ENCODE data around the gene SLC22A23.

Gene SLC22A23

DNA sequence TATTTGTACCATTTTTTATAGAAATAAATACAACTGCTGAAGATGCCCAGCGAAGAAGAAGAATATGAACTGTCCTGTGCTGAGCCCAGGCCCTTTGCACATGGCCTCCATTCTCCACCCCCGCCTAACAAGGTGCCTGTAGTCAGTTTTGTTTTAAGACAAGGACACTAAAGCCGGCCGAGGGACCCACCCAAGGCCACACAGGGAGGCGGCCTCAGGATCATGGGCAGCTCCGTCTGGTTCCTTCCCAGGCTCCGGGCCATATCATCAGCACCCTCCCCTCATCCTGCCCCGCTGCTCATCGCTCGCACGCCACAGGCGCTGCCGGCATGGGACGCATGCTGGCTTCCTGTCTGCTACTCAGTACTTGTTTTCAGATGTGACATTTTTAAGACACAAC lies 176.8 kb downstream of the SLC22A23 start:
- Histone ChIP-seq H3K27me3 (ENCODE audit: insufficient read depth, insufficient read length) (no peaks in the 10 kb centered on the region), H3K4me3 (ENCODE audit: insufficient read length, low read depth) (no peak overlapping the region), H3K9ac (ENCODE audit: insufficient read length, low read depth) (no peak overlapping the region), H3K4me1 (ENCODE audit: insufficient read depth, insufficient read length) (peaks cover 13% of the 10 kb centered on the region), H3K9me3 (ENCODE audit: insufficient read depth, low read length) (no peaks in the 10 kb centered on the region), H3K36me3 (ENCODE audit: insufficient read depth, insufficient read length, low read length) (peaks cover 18% of the 10 kb centered on the region)
- no peak for DNase-seq (ENCODE audit: low read depth, low spot score)
- TF ChIP-seq YY1 (IDR thresholded peaks at IDR 0.05; ENCODE audit: insufficient read depth, insufficient read length) (no peak), SUZ12 (IDR thresholded peaks at IDR 0.05; ENCODE audit: extremely low read depth, insufficient read depth, insufficient read length) (no peak), ZNF274 (IDR thresholded peaks at IDR 0.05; ENCODE audit: low read depth, low read length) (no peak)

DNA sequence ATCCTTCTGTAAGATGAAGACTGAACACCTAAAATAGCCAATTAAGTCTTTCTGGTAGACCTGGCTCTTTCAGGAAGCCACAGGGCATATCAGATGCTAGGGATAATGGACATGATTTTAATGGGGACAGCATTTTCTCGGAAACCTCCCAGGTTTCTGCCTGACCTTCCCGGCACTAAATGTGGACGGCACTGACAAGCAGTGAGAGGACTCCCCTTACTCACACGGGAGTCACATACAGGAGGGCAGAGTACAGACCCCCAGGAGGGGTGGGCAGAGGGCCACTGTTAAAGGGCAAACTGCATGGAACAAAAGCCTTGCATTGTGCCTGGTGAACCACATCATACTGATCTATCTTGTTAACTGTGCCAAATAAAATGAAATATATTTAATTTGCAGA lies 178.2 kb downstream of the SLC22A23 start:
- H3K9me3 ChIP-seq (ENCODE audit: insufficient read depth, low read length): no peaks in the 10 kb centered on the region
- H3K36me3 ChIP-seq (ENCODE audit: insufficient read depth, insufficient read length, low read length): peaks cover 14% of the 10 kb centered on the region
- DNase-seq (ENCODE audit: low read depth, low spot score): no peak
- H3K9ac ChIP-seq (ENCODE audit: insufficient read length, low read depth): no peak overlapping the region
- H3K4me1 ChIP-seq (ENCODE audit: insufficient read depth, insufficient read length): peaks cover 13% of the 10 kb centered on the region
- no peak overlapping the region for H3K4me3 ChIP-seq (ENCODE audit: insufficient read length, low read depth)
- TF ChIP-seq ZNF274 (IDR thresholded peaks at IDR 0.05; ENCODE audit: low read depth, low read length) (no peak), YY1 (IDR thresholded peaks at IDR 0.05; ENCODE audit: insufficient read depth, insufficient read length) (no peak), SUZ12 (IDR thresholded peaks at IDR 0.05; ENCODE audit: extremely low read depth, insufficient read depth, insufficient read length) (no peak)
- H3K27me3 ChIP-seq (ENCODE audit: insufficient read depth, insufficient read length): no peaks in the 10 kb centered on the region

DNA sequence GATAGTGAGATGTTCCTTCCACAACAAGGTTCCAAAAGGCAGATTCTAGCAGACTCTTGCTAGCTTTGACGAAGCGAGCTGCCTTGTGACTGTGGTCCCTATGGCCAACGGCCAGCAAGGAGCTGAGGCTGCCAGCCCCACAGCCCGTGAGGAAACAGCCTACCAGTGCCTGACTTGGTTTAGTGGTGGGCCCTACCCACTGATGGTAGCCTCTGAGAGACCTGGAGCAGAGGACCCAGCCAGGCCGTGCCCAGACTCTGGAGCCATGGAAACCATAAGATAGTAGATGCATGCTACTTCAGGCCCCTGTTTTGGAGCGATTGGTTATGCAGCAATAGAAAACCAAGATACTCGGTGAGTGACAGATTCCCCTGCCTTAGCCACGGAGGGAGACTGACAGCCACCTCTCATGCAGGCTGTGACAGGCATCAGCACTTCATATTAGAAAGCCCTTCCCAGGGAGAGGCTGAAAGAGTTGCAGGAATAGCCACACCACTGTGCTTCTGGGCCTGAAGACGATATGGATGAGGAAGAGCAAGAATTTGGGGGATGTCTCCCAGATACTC lies 178.9 kb downstream of the SLC22A23 start:
- TF ChIP-seq YY1 (IDR thresholded peaks at IDR 0.05; ENCODE audit: insufficient read depth, insufficient read length) (no peak), ZNF274 (IDR thresholded peaks at IDR 0.05; ENCODE audit: low read depth, low read length) (no peak), SUZ12 (IDR thresholded peaks at IDR 0.05; ENCODE audit: extremely low read depth, insufficient read depth, insufficient read length) (no peak)
- H3K9me3 ChIP-seq (ENCODE audit: insufficient read depth, low read length): no peaks in the 10 kb centered on the region
- no peak for DNase-seq (ENCODE audit: low read depth, low spot score)

GRCh38 chr6:3277251-3277650 lies 179.6 kb downstream of the SLC22A23 start:
- peaks cover 5% of the 10 kb centered on the region for H3K4me1 ChIP-seq (ENCODE audit: insufficient read depth, insufficient read length)
- H3K9me3 ChIP-seq (ENCODE audit: insufficient read depth, low read length): no peaks in the 10 kb centered on the region
- TF ChIP-seq YY1 (IDR thresholded peaks at IDR 0.05; ENCODE audit: insufficient read depth, insufficient read length) (no peak), ZNF274 (IDR thresholded peaks at IDR 0.05; ENCODE audit: low read depth, low read length) (no peak), SUZ12 (IDR thresholded peaks at IDR 0.05; ENCODE audit: extremely low read depth, insufficient read depth, insufficient read length) (no peak)
- H3K4me3 ChIP-seq (ENCODE audit: insufficient read length, low read depth): no peak overlapping the region
- no peaks in the 10 kb centered on the region for H3K27me3 ChIP-seq (ENCODE audit: insufficient read depth, insufficient read length)
- peaks cover 20% of the 10 kb centered on the region for H3K36me3 ChIP-seq (ENCODE audit: insufficient read depth, insufficient read length, low read length)
- DNase-seq (ENCODE audit: low read depth, low spot score): no peak
- no peak overlapping the region for H3K9ac ChIP-seq (ENCODE audit: insufficient read length, low read depth)

More for the DNA sequence above, 178.9 kb downstream of the SLC22A23 start:
- H3K9ac ChIP-seq (ENCODE audit: insufficient read length, low read depth): no peak overlapping the region
- peaks cover 14% of the 10 kb centered on the region for H3K36me3 ChIP-seq (ENCODE audit: insufficient read depth, insufficient read length, low read length)
- peaks cover 10% of the 10 kb centered on the region for H3K4me1 ChIP-seq (ENCODE audit: insufficient read depth, insufficient read length)
- H3K4me3 ChIP-seq (ENCODE audit: insufficient read length, low read depth): no peak overlapping the region
- H3K27me3 ChIP-seq (ENCODE audit: insufficient read depth, insufficient read length): no peaks in the 10 kb centered on the region

DNA sequence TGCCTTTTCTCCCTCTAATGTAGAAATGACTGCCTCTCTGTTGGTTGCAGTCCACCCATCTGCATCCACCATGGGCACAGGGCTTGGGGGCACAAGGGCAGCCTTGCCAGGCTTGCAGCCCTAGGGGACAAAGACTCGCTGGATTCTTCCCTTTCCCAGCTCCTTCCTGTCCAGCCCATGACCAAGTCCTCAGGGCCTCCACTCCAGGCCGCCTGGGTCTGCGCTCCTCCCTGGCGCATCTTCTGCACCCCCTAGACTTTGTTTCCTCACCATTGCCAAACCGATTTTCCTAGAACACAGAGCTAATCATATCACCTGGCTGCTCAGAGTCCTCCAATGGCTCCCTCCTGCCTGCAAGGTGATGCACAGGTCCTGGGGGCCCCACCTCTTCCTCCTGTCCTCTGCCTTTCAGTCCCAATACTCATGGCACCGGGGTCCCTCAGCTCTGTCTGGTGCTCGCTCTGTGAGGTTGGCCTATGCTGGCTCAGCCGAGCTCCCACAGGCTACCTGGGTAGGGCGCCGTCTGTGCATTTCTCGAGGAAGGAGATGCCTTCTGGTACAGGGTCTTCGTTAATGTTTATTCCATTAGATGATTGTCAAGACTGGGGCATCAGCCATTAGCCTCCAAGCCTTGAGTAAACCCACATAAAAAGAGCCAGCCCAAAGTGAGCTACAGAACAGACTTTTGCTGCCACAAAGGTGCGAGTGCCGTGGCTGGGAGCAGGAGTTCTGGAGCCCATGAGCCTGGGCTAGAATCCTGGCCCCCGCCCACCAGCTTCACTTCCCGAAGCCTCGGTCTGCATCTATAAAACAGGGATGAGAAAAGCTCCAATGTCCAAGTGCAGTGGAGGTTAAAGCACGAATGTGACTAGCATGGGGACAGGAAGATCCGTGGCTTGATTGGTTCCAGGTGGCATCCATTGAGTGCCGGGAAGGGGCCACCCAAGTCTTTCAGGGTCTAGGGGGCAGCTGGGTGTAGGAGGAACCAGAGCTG lies 180.4 kb downstream of the SLC22A23 start:
- H3K4me1 ChIP-seq (ENCODE audit: insufficient read depth, insufficient read length): peaks cover 7% of the 10 kb centered on the region
- H3K36me3 ChIP-seq (ENCODE audit: insufficient read depth, insufficient read length, low read length): peaks cover 28% of the 10 kb centered on the region
- no peak for TF ChIP-seq ZNF274 (IDR thresholded peaks at IDR 0.05; ENCODE audit: low read depth, low read length)
- no peak overlapping the region for H3K9ac ChIP-seq (ENCODE audit: insufficient read length, low read depth)
- no peaks in the 10 kb centered on the region for H3K9me3 ChIP-seq (ENCODE audit: insufficient read depth, low read length)
- no peaks in the 10 kb centered on the region for H3K27me3 ChIP-seq (ENCODE audit: insufficient read depth, insufficient read length)
- DNase-seq (ENCODE audit: low read depth, low spot score): no peak
- no peak overlapping the region for H3K4me3 ChIP-seq (ENCODE audit: insufficient read length, low read depth)

DNA sequence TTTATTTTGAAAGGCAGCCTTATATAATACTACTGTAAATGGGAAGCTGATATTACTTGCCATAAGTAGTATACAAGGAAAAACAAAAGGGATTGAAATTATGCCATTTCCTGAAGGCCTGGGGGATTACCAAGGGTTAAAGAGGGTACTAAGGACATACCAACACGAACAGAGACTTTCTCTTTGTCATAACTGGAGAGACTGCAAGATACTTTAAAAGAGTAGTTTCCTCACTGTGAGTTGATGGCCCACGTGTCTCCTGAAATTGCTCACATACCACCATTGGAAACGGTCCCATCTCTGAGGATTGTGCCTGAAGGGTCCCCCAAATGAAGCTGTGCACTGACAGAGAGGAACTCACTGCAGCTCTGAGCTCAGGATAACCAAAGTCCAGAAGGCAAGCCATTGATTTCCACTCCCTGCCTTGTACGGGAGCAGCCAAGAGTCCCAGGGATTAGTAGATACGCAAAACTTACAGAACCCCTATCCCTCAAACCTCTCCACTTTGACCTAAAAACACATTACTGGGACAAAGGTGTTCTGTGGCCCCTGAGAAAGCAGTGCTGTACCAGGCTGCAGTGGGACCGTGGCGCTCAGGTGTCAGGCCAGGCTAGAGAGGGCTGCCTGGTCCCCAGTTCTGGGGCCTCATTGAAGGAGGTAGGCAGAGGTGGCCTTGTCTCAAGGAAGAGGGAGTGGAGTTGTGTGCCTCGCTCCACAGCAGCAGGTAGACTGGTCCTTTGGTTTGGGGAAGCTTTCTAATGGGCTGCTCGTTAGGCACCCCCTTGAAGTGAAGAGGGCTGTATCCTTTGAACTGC lies 182.9 kb downstream of the SLC22A23 start:
- no peaks in the 10 kb centered on the region for H3K27me3 ChIP-seq (ENCODE audit: insufficient read depth, insufficient read length)
- no peak overlapping the region for H3K9ac ChIP-seq (ENCODE audit: insufficient read length, low read depth)
- peaks cover 7% of the 10 kb centered on the region for H3K4me1 ChIP-seq (ENCODE audit: insufficient read depth, insufficient read length)
- no peak overlapping the region for H3K4me3 ChIP-seq (ENCODE audit: insufficient read length, low read depth)
- H3K36me3 ChIP-seq (ENCODE audit: insufficient read depth, insufficient read length, low read length): peaks cover 53% of the 10 kb centered on the region
- no peak for DNase-seq (ENCODE audit: low read depth, low spot score)
- no peaks in the 10 kb centered on the region for H3K9me3 ChIP-seq (ENCODE audit: insufficient read depth, low read length)
- TF ChIP-seq ZNF274 (IDR thresholded peaks at IDR 0.05; ENCODE audit: low read depth, low read length): no peak
- no peak for TF ChIP-seq SUZ12 (IDR thresholded peaks at IDR 0.05; ENCODE audit: extremely low read depth, insufficient read depth, insufficient read length)
- TF ChIP-seq YY1 (IDR thresholded peaks at IDR 0.05; ENCODE audit: insufficient read depth, insufficient read length): no peak
